ENCODE data around the gene SCCPDH. TPM values are rescaled to one million over a fixed set of nuclear protein-coding genes. Genes with fewer than 3 reads are reported as not detected.
"Not testable (repeated sequence)": the region's sequence is repeated elsewhere in the genome, so short reads cannot be mapped to it uniquely, and the experiment has no call there.

Gene SCCPDH
- total RNA-seq, 1 experiment from 2014 or later: 10.9 TPM

DNA sequence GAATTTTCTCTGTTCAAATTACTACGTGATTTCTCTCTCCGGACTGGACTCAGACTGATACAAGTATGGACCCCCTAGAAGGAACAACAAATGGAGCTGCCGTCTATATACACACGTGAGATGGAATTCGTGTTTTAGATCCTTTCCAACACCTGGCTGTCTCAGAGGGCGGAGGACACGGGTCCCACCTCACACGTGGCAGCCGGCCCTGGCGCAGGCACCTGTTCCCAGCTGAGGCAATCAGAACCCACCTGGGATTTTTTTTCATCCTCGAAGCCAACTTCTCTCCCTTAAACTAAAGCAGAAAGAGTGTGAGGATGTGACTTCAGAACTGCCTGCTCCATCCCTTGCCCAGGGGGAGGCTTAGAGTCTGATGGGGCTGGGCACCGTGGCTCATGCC, 34.1 kb upstream of the SCCPDH start:
- no peaks in the 10 kb centered on the region for H3K4me1 Mint-ChIP-seq
- no peak overlapping the region for H3K27ac Mint-ChIP-seq
- H3K27me3 Mint-ChIP-seq (ENCODE audit: low read depth): peaks cover 13% of the 10 kb centered on the region
- H3K4me3 Mint-ChIP-seq: no peak overlapping the region
- TF ChIP-seq MAX (CRISPR knock-in tag; IDR thresholded peaks at IDR 0.05) (no peak), ZSCAN18 (CRISPR knock-in tag; IDR thresholded peaks at IDR 0.05) (no peak), ARID4B (CRISPR knock-in tag; IDR thresholded peaks at IDR 0.05; ENCODE audit: borderline replicate concordance) (no peak), IRF2 (CRISPR knock-in tag; IDR thresholded peaks at IDR 0.05; ENCODE audit: borderline replicate concordance, low read depth) (no peak), SOX15 (CRISPR knock-in tag; IDR thresholded peaks at IDR 0.05) (no peak)
- H3K36me3 Mint-ChIP-seq: peaks cover 24% of the 10 kb centered on the region
- peaks cover 25% of the 10 kb centered on the region for H3K9me3 Mint-ChIP-seq
- POLR2A ChIA-PET: no interaction called here
- no peak for DNase-seq (ENCODE audit: low spot score)
- no peak for ATAC-seq
- CTCF ChIA-PET: interaction anchor here (1.0 to 2.2 kb wide), 10 partner anchors 10 to 296 kb away, joined by 3 to 17 read pairs (median 6); partner anchors contain the start of gene SCCPDH

DNA sequence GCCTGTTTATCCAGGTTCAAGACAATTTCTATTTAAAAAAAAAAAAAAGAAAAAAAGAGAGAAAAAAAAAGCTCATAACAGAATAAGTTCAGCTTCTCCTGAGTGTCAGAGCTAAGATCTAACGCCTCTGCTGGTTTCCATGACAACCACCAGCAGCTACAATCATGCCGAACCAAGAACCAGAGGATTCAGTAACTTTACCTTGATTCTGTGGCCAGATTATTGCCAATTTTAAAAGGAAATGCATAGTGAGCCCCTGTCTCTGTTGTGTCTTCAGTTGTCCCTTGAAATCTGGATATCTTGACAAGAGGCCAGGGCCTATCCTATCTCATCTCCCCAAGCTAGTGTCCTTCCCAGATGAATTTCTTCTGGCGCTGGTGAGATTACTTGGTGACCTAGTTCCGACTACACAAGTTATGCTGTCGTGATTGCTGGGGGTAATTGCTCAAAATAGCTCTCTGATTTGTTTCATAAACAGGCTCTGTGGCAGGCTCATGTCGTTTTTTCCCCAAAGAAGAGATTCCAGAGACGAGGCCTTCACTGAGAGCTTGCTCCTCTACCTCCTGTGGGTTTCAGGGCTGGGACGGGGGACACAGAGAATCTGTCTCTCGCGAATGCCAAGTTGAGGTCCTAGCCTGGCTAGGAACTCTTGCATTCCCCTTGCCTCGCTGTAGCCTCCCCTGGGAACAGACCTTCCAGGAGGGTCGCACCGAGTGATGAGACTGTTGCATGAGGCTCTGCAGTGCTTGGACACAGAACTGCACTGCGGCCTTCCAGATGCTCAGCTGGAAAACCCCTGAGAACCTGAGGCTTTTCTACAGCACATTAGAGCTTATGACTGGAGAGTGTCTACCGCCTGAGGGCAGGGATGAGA, 32.4 kb upstream of the SCCPDH start:
- Mint-ChIP-seq H3K4me1 (0 out of 2 replicates have a peak, but pooled peaks cover 3% of the 10 kb centered on the region), H3K4me3 (no peak overlapping the region), H3K27ac (no peak overlapping the region), H3K9me3 (peaks cover 33% of the 10 kb centered on the region), H3K36me3 (peaks cover 29% of the 10 kb centered on the region), H3K27me3 (ENCODE audit: low read depth) (peaks cover 19% of the 10 kb centered on the region)
- ChIA-PET CTCF (interaction anchor here (1.3 kb wide), 1 partner anchor 32 kb away, joined by 3 read pairs; the partner anchor contains the start of gene SCCPDH), POLR2A (no interaction called here)
- ATAC-seq (no peak), DNase-seq (ENCODE audit: low spot score) (no peak)
- TF ChIP-seq MLX (CRISPR knock-in tag; IDR thresholded peaks at IDR 0.05): no peak
- no peak for TF ChIP-seq GABPB1 (CRISPR knock-in tag; IDR thresholded peaks at IDR 0.05)
- no peak for TF ChIP-seq ATF6 (CRISPR knock-in tag; IDR thresholded peaks at IDR 0.05)
- no peak for TF ChIP-seq ZNF219 (CRISPR knock-in tag; IDR thresholded peaks at IDR 0.05; ENCODE audit: borderline replicate concordance)
- TF ChIP-seq NFE2L1 (CRISPR knock-in tag; IDR thresholded peaks at IDR 0.05): no peak
- TF ChIP-seq NR1H2 (CRISPR knock-in tag; IDR thresholded peaks at IDR 0.05): no peak
- TF ChIP-seq STAT6 (CRISPR knock-in tag; conservative IDR thresholded peaks at IDR 0.05; ENCODE audit: low read depth): no peak

GRCh38 chr1:246694213-246694895, 29.9 kb upstream of the SCCPDH start:
- H3K9me3 Mint-ChIP-seq: peaks cover 33% of the 10 kb centered on the region
- POLR2A ChIA-PET; DNase-seq (ENCODE audit: low spot score); H3K4me3 Mint-ChIP-seq; H3K4me1 Mint-ChIP-seq; ATAC-seq; H3K27ac Mint-ChIP-seq; CTCF ChIA-PET: not testable (repeated sequence)
- H3K27me3 Mint-ChIP-seq (ENCODE audit: low read depth): peaks cover 19% of the 10 kb centered on the region
- H3K36me3 Mint-ChIP-seq: peaks cover 29% of the 10 kb centered on the region

Data from WTC11 (cell line).